ENCODE results near the gene KCNQ1.

DNA sequence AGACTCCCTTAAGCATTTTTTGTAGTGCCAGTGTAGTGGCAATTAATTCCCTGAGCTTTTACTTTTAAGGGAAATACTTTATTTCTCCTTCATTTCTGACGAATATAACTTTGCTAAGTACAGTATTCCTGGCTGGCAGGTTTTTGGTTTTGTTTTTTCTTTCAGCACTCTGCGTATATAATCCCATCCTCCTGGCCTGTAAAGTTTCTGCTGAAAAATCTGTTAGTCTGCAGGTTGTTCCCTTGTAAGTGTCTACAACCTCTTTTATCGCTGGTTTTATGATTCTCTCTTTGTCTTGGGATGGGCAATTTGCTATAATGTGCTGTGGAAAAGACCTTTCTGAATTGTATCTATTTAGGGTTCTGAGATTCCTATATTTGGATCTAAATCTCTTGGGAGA is 198.9 kb downstream of the KCNQ1 start:
- TF ChIP-seq POLR2A (IDR thresholded peaks at IDR 0.05), result no peak
- TF ChIP-seq, protein P1, sequence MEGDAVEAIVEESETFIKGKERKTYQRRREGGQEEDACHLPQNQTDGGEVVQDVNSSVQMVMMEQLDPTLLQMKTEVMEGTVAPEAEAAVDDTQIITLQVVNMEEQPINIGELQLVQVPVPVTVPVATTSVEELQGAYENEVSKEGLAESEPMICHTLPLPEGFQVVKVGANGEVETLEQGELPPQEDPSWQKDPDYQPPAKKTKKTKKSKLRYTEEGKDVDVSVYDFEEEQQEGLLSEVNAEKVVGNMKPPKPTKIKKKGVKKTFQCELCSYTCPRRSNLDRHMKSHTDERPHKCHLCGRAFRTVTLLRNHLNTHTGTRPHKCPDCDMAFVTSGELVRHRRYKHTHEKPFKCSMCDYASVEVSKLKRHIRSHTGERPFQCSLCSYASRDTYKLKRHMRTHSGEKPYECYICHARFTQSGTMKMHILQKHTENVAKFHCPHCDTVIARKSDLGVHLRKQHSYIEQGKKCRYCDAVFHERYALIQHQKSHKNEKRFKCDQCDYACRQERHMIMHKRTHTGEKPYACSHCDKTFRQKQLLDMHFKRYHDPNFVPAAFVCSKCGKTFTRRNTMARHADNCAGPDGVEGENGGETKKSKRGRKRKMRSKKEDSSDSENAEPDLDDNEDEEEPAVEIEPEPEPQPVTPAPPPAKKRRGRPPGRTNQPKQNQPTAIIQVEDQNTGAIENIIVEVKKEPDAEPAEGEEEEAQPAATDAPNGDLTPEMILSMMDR (IDR thresholded peaks at IDR 0.05), result no peak
- no peak for TF ChIP-seq EP300 (IDR thresholded peaks at IDR 0.05; ENCODE audit: low read depth)
- TF ChIP-seq POLR2AphosphoS5 (IDR thresholded peaks at IDR 0.05), result no peak
